ENCODE measurements around the gene NAV2. TPM values are rescaled to one million over a fixed set of nuclear protein-coding genes. Genes with fewer than 3 reads are reported as not detected.

NAV2 gene
- total RNA-seq, 2 experiments from 2014 or later, result 0.23 to 0.36 TPM

DNA sequence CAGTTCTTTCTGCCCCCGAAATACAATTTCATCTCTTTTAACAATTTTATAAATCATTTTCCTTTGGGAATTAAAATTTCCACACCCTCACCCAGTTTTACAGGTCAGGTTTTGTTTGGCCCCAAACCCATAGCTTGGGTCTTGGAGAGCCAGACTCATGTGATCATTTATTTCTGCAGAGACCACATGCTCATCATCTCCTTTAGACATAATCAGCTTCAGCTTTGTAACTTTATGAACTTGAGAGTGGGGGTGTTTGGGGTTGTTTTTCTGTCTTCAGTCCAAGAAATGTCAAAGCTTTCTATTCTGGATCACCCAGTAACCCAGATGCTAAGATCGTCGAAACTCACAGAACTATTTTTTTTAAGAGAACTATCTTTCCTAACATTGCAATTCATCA lies 376.7 kb downstream of the NAV2 start:
- intact Hi-C loops (cut with micrococcal nuclease), result no loop called here
- POLR2A ChIA-PET, result interaction anchor here (1.1 kb wide), 1 partner anchor 10 kb away, joined by 3 read pairs; no protein-coding TSS in a partner anchor

DNA sequence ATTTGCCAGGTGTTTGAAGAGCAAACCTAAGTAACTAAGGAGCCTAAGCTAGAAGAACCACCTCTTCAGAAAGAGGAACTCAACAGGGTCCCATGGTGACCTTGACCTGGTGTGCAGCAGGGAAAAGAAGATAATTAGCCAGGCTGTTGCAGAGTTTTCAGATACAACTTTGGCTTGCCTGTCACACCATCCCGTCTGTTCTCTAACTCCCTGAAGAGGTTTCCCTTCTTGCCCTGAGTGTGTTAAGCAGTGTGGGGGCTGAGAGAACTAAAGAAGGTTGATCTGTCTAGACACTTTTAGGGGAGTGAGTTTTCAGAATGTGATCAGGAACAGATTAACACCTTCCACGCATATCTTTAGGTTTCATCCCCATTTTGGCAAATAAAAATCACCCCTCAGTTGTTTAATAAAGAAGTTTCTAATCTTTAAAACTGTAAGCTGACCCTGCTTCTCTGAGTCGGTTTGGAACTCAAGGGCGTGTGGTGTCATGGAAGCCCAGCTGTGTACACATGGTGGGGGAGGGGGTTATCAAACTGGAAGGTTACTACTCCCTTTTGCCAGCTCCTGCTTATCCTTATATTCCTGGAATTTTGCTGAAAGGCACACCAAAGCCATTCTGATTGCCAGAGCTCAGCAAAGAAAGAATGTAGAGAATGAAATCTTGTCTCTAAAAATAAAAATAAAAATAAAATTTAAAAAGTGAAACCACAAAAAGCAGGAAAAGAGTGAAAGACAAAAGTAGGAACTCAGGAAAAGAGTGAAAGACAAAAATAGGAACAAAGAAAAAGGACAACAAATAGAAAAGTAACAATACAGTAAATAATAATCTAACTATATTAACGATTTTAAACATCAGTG lies 377.4 kb downstream of the NAV2 start:
- H3K4me3 Mint-ChIP-seq, result no peak overlapping the region
- no peaks in the 10 kb centered on the region for H3K36me3 Mint-ChIP-seq (ENCODE audit: low read depth)
- intact Hi-C loops (cut with micrococcal nuclease), result no loop called here
- CTCF ChIA-PET, result interaction anchor here (1.7 to 2.5 kb wide), 2 partner anchors 21 to 38 kb away, joined by 6 to 7 read pairs; no protein-coding TSS in a partner anchor
- POLR2A ChIA-PET, result interaction anchor here (1.1 kb wide), 1 partner anchor 9 kb away, joined by 3 read pairs; no protein-coding TSS in a partner anchor
- no peak overlapping the region for H3K27ac Mint-ChIP-seq
- peaks cover 6% of the 10 kb centered on the region for H3K27me3 Mint-ChIP-seq
- ATAC-seq, result no peak
- peaks cover 8% of the 10 kb centered on the region for H3K4me1 Mint-ChIP-seq (ENCODE audit: low read depth)
- no peak for DNase-seq
- no peaks in the 10 kb centered on the region for H3K9me3 Mint-ChIP-seq
- TF ChIP-seq, protein P1, sequence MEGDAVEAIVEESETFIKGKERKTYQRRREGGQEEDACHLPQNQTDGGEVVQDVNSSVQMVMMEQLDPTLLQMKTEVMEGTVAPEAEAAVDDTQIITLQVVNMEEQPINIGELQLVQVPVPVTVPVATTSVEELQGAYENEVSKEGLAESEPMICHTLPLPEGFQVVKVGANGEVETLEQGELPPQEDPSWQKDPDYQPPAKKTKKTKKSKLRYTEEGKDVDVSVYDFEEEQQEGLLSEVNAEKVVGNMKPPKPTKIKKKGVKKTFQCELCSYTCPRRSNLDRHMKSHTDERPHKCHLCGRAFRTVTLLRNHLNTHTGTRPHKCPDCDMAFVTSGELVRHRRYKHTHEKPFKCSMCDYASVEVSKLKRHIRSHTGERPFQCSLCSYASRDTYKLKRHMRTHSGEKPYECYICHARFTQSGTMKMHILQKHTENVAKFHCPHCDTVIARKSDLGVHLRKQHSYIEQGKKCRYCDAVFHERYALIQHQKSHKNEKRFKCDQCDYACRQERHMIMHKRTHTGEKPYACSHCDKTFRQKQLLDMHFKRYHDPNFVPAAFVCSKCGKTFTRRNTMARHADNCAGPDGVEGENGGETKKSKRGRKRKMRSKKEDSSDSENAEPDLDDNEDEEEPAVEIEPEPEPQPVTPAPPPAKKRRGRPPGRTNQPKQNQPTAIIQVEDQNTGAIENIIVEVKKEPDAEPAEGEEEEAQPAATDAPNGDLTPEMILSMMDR (IDR thresholded peaks at IDR 0.05), result no peak

More for the DNA sequence above, 376.7 kb downstream of the NAV2 start:
- peaks cover 8% of the 10 kb centered on the region for H3K4me1 Mint-ChIP-seq (ENCODE audit: low read depth)
- H3K27ac Mint-ChIP-seq, result no peak overlapping the region
- TF ChIP-seq, protein P1 (IDR thresholded peaks at IDR 0.05), result no peak
- no peak overlapping the region for H3K4me3 Mint-ChIP-seq
- no peaks in the 10 kb centered on the region for H3K36me3 Mint-ChIP-seq (ENCODE audit: low read depth)
- peaks cover 5% of the 10 kb centered on the region for H3K27me3 Mint-ChIP-seq
- no peak for ATAC-seq
- H3K9me3 Mint-ChIP-seq, result no peaks in the 10 kb centered on the region
- CTCF ChIA-PET, result interaction anchor here (1.7 to 2.5 kb wide), 2 partner anchors 22 to 39 kb away, joined by 6 to 7 read pairs; no protein-coding TSS in a partner anchor
- no peak for DNase-seq

DNA sequence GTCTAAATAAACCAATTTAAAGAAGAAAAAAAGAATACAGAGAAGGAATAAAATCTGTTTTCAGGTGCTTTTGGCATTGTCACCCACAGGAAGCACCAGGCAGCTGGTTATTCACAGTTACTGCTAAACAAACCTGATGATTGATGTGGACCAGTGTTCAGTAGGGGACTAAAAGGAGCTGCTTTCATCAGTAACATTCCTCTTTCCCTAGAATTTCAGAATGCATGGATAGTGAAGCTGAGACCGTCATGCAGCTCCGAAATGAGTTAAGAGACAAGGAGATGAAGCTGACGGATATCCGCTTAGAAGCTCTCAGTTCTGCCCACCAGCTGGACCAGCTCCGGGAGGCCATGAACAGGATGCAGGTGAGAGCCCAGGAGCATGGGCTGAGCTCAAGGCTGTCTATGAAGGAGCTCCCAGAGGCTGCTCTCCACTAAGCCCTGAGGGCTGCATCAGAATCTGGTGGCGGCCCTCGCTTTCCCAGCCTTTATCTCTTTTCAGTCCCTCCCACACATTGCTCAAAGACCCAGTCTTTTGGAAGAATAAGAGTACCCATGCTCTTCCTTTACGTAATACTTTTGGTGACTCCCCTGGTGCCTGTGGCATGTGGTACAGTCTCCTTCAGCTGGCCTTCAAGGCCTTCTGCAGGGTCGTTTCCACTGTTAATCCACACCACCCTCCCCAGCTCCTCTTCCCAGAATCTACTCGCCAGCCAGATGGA lies 378.2 kb downstream of the NAV2 start:
- no peak overlapping the region for H3K27ac Mint-ChIP-seq
- DNase-seq (no peak), ATAC-seq (no peak)
- TF ChIP-seq, protein P1 (IDR thresholded peaks at IDR 0.05), result no peak
- H3K4me3 Mint-ChIP-seq, result no peak overlapping the region
- POLR2A ChIA-PET, result no interaction called here
- CTCF ChIA-PET, result interaction anchor here (1.0 kb wide), 1 partner anchor 37 kb away, joined by 4 read pairs; no protein-coding TSS in a partner anchor
- no peaks in the 10 kb centered on the region for H3K9me3 Mint-ChIP-seq
- peaks cover 6% of the 10 kb centered on the region for H3K27me3 Mint-ChIP-seq
- H3K4me1 Mint-ChIP-seq (ENCODE audit: low read depth), result peaks cover 8% of the 10 kb centered on the region
- no peaks in the 10 kb centered on the region for H3K36me3 Mint-ChIP-seq (ENCODE audit: low read depth)
- intact Hi-C loops (cut with micrococcal nuclease), result no loop called here

DNA sequence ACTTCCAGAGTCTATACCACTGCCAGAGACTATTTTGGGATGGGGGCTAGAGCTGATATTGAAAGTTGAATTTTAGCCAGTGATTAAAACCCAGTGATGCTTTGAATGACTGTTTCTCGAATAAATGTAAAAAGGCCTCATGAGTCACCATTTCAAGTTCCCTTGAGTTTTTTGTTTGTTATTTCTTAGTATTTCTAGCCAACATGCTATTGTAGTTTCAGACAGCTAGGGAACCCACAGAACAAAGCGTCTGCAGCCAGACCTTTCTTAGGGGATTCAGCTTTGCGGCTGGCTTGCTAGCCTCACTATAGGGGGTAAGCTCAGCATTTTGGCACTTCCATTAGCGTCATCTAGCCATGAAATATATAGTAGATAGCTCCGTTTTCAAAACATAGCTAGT lies 381.1 kb downstream of the NAV2 start:
- intact Hi-C loops (cut with micrococcal nuclease), result no loop called here
- H3K36me3 Mint-ChIP-seq (ENCODE audit: low read depth), result no peaks in the 10 kb centered on the region
- H3K27me3 Mint-ChIP-seq, result peaks cover 6% of the 10 kb centered on the region
- no peak overlapping the region for H3K27ac Mint-ChIP-seq
- no peak overlapping the region for H3K4me3 Mint-ChIP-seq
- DNase-seq (no peak), ATAC-seq (no peak)
- H3K4me1 Mint-ChIP-seq (ENCODE audit: low read depth), result peaks cover 3% of the 10 kb centered on the region
- no peaks in the 10 kb centered on the region for H3K9me3 Mint-ChIP-seq
- ChIA-PET POLR2A (no interaction called here), CTCF (no interaction called here)
- TF ChIP-seq, protein P1 (IDR thresholded peaks at IDR 0.05), result no peak
